ENCODE measurements around the gene STARD3NL.

GRCh38 chr7:38232502-38233366 lies 54.7 kb downstream of the STARD3NL start:
- TF ChIP-seq ZNF692 (tag by site-specific recombination; IDR thresholded peaks at IDR 0.05) (no peak), ZNF830 (tag by site-specific recombination; IDR thresholded peaks at IDR 0.05; ENCODE audit: low read depth) (no peak), ZNF148 (tag by site-specific recombination; IDR thresholded peaks at IDR 0.05; ENCODE audit: borderline replicate concordance) (no peak), ZNF639 (tag by site-specific recombination; IDR thresholded peaks at IDR 0.05) (no peak), ZNF404 (tag by site-specific recombination; IDR thresholded peaks at IDR 0.05) (no peak), CTCF (tag by site-specific recombination; IDR thresholded peaks at IDR 0.05) (no peak), ZNF274 (IDR thresholded peaks at IDR 0.05; ENCODE audit: low read length) (no peak), ZNF274 (tag by site-specific recombination; IDR thresholded peaks at IDR 0.05; ENCODE audit: borderline replicate concordance) (no peak), ZNF777 (tag by site-specific recombination; IDR thresholded peaks at IDR 0.05; ENCODE audit: borderline replicate concordance) (no peak), BCL6B (tag by site-specific recombination; IDR thresholded peaks at IDR 0.05) (no peak), KLF17 (tag by site-specific recombination; IDR thresholded peaks at IDR 0.05) (no peak), PRDM10 (tag by site-specific recombination; IDR thresholded peaks at IDR 0.05) (no peak), ZNF121 (tag by site-specific recombination; IDR thresholded peaks at IDR 0.05) (no peak), ZNF704 (tag by site-specific recombination; IDR thresholded peaks at IDR 0.05) (no peak)

All from HEK293 (cell line).